Right atrium auricular region (tissue), 2 donors: ENCODE data around the gene CSNK2B. TPM values are rescaled to one million over a fixed set of nuclear protein-coding genes. Genes with fewer than 3 reads are reported as not detected.
"Not testable (repeated sequence)": the region's sequence is repeated elsewhere in the genome, so short reads cannot be mapped to it uniquely, and the experiment has no call there.

Experiments
- DNase-seq: peaks from one replicate; pipeline ENCODE4 v3.0.0-alpha.2; 2019; ENCODE audit warnings: low spot score
- H3K27ac ChIP-seq, 2 donors: fragments of 200-600 bp; sonication (generic); 1 replicate in 1 of 2; 2 replicates in 1 of 2; pipeline ENCODE4 v1.5.1; 2016 to 2019
- H3K27me3 ChIP-seq, 2 donors: fragments of 200-600 bp; sonication (generic); one replicate each; pipeline versions ENCODE4 v1.5.1 to v1.6.0; 2017 to 2019
- H3K36me3 ChIP-seq: fragments of 200-600 bp; sonication (generic); one replicate; pipeline ENCODE4 v1.5.1; 2016
- H3K4me1 ChIP-seq, 2 donors: fragments of 200-600 bp; sonication (generic); one replicate each; pipeline versions ENCODE4 v1.5.1 to v1.6.0; 2017 to 2019
- H3K4me3 ChIP-seq, 2 donors: fragments of 200-600 bp; sonication (generic); 1 replicate in 1 of 2; 2 replicates in 1 of 2; pipeline ENCODE4 v1.5.1; 2017 to 2019; ENCODE audit warnings: mild to moderate bottlenecking in 1 of 2, moderate library complexity in 1 of 2
- H3K9me3 ChIP-seq, 2 donors: fragments of 200-600 bp; sonication (generic); one replicate each; pipeline ENCODE4 v1.5.1; 2019
- CTCF ChIP-seq, 2 donors: fragments of 200-600 bp; sonication (generic); IDR thresholded peaks; one replicate each; pipeline ENCODE4 v1.5.1; 2019; ENCODE audit warnings: antibody characterized with exemption in 2 of 2
- total RNA-seq, 2 donors: library from RNA; depleted of rRNA; stranded (reverse); fragments of >200 nt; gene quantifications; one replicate each; pipeline ENCODE4 v1.1.0, GENCODE V29; 2016

CSNK2B gene
- total RNA-seq, 2 donors from 2014 or later, result 242 to 243 TPM

- H3K4me3 ChIP-seq, result no peak within 1 kb of the TSS
- no peak for TF ChIP-seq CTCF (IDR thresholded peaks at IDR 0.05)
- no peak for DNase-seq
Measured at GRCh38 chr6:31706599-31706998, 40.7 kb downstream of the CSNK2B start, which contains the start of gene LY6G6F. TSS of gene LY6G6F (plus strand) at chr6:31706866. CDS start at chr6:31706907, 41 bp downstream.

GRCh38 chr6:31707701-31708100, 41.8 kb downstream of the CSNK2B start:
- no peaks in the 10 kb centered on the region for H3K4me1 ChIP-seq
- no peak for DNase-seq
- H3K36me3 ChIP-seq, result no peaks in the 10 kb centered on the region
- no peak overlapping the region for H3K27ac ChIP-seq
- H3K27me3 ChIP-seq, result no peaks in the 10 kb centered on the region
- no peak for TF ChIP-seq CTCF (IDR thresholded peaks at IDR 0.05)
- H3K4me3 ChIP-seq, result no peak overlapping the region
- H3K9me3 ChIP-seq, result no peaks in the 10 kb centered on the region

More at GRCh38 chr6:31706599-31706998, 40.7 kb downstream of the CSNK2B start, which contains the start of gene LY6G6F:
- Histone ChIP-seq H3K9me3 (no peaks in the 10 kb centered on the region), H3K4me1 (peaks cover 0 to 8% of the 10 kb centered on the region in 2 donors), H3K36me3 (no peaks in the 10 kb centered on the region), H3K27me3 (no peaks in the 10 kb centered on the region), H3K27ac (no peak within 1 kb of the TSS)

GRCh38 chr6:31708224-31708623, 42.3 kb downstream of the CSNK2B start:
- no peaks in the 10 kb centered on the region for H3K36me3 ChIP-seq

GRCh38 chr6:31709157-31709556, 43.3 kb downstream of the CSNK2B start:
- H3K9me3 ChIP-seq, H3K36me3 ChIP-seq, H3K27me3 ChIP-seq, DNase-seq, H3K4me3 ChIP-seq, H3K4me1 ChIP-seq, H3K27ac ChIP-seq: not testable (repeated sequence)

More at GRCh38 chr6:31708224-31708623, 42.3 kb downstream of the CSNK2B start:
- Histone ChIP-seq H3K4me3 (no peak overlapping the region), H3K4me1 (no peaks in the 10 kb centered on the region), H3K9me3 (no peaks in the 10 kb centered on the region), H3K27me3 (no peaks in the 10 kb centered on the region), H3K27ac (no peak overlapping the region)
- no peak for DNase-seq
- no peak for TF ChIP-seq CTCF (IDR thresholded peaks at IDR 0.05)

GRCh38 chr6:31710523-31711219, 44.8 kb downstream of the CSNK2B start:
- no peaks in the 10 kb centered on the region for H3K4me1 ChIP-seq
- no peak overlapping the region for H3K27ac ChIP-seq
- DNase-seq, result no peak
- no peak for TF ChIP-seq CTCF (IDR thresholded peaks at IDR 0.05)
- H3K36me3 ChIP-seq, result no peaks in the 10 kb centered on the region
- H3K4me3 ChIP-seq, result no peak overlapping the region
- no peaks in the 10 kb centered on the region for H3K9me3 ChIP-seq
- H3K27me3 ChIP-seq, result no peaks in the 10 kb centered on the region

- TF ChIP-seq CTCF (IDR thresholded peaks at IDR 0.05), result no peak
Measured at GRCh38 chr6:31711233-31711632, 45.4 kb downstream of the CSNK2B start.

More at GRCh38 chr6:31711233-31711632, 45.4 kb downstream of the CSNK2B start:
- Histone ChIP-seq H3K9me3 (no peaks in the 10 kb centered on the region), H3K36me3 (no peaks in the 10 kb centered on the region), H3K4me1 (no peaks in the 10 kb centered on the region), H3K4me3 (no peak overlapping the region), H3K27me3 (no peaks in the 10 kb centered on the region), H3K27ac (no peak overlapping the region)
- DNase-seq, result no peak
